Eye (tissue), 1 donor: ENCODE results near the gene ZHX3.

ENCODE experiments used
- DNase-seq: peaks from one replicate; pipeline ENCODE4 v3.0.0-alpha.2; 2015

ZHX3 gene

GRCh38 chr20:41168281-41169161, 149.0 kb downstream of the ZHX3 start:
- DNase-seq, result no peak

GRCh38 chr20:41167481-41168253, 149.9 kb downstream of the ZHX3 start:
- DNase-seq, result no peak

DNA sequence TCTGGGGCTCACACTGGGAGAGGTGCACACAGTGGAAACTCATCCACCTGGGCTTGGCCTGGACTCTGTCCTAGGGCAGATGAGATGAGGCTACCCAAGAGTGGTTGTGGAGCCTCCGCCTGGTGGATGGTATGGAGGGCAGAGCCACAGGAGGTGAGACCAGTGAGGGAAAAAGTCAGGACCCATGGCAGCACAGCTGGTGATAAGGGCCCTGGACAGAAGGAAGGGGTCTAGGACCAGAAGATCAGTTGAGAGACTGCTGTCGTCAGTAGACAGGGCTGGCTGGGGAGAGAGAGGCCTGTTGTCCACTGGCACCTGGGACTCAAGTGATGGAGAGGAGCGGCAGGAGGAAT, 150.4 kb downstream of the ZHX3 start:
- no peak for DNase-seq

DNA sequence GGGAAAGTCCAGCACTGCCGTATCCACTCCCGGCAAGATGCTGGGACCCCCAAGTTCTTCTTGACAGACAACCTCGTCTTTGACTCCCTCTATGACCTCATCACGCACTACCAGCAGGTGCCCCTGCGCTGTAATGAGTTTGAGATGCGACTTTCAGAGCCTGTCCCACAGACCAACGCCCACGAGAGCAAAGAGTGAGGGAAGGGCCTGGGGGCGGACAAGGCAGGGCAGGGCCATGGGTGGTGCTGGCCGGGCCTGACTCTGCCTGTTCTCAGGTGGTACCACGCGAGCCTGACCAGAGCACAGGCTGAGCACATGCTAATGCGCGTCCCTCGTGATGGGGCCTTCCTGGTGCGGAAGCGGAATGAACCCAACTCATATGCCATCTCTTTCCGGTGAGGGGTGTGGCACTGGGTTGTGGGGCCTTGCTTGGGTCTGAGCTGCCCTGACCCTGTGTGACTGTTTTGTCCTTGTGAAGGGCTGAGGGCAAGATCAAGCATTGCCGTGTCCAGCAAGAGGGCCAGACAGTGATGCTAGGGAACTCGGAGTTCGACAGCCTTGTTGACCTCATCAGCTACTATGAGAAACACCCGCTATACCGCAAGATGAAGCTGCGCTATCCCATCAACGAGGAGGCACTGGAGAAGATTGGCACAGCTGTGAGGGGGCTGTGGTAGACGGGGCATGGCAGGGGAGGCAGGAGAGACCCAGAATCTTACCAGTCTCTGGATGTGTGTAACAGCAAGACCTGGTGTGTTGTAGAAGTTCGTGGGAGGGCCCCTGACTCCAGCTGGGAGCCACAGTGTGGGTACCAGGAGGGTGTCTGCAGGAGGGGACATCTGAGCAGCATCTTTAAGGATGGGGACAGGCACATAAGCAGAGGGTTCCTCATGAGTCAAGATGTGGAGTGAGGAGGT, 151.1 kb downstream of the ZHX3 start:
- no peak for DNase-seq

DNA sequence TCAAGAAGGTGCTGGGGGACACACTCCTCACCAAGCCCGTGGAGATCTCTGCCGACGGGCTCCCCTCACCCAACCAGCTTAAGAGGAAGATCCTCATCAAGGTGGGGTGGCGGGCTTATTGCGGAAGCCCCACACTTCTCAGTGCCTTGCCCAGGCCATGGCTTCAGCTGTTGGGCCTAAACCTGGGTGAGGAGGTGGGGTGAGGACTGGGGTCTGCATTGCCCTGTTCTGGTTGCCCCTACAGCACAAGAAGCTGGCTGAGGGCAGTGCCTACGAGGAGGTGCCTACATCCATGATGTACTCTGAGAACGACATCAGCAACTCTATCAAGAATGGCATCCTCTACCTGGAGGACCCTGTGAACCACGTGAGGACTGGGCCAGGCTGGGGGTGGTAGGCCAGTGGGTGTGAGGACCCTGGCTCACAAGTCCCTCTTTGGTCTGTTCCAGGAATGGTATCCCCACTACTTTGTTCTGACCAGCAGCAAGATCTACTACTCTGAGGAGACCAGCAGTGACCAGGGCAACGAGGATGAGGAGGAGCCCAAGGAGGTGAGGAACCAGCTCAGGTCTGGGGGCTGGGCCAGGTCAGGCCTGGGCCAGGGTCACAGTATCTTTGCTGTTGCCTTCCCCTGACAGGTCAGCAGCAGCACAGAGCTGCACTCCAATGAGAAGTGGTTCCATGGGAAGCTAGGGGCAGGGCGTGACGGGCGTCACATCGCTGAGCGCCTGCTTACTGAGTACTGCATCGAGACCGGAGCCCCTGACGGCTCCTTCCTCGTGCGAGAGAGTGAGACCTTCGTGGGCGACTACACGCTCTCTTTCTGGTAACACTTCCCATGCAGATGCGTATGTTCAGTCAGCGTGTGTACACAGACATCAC, 152.3 kb downstream of the ZHX3 start:
- no peak for DNase-seq

DNA sequence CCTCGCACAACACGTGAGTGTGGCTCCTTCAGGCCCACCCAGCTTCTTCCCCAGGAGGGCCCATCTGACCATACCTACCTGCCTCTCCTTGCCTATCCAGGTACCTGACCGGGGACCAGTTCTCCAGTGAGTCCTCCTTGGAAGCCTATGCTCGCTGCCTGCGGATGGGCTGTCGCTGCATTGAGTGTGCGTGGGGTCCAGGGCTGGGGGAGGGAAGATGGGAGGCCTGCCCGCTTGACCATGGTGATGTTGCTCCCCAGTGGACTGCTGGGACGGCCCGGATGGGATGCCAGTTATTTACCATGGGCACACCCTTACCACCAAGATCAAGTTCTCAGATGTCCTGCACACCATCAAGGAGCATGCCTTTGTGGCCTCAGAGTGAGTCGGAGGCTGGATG, 153.7 kb downstream of the ZHX3 start:
- no peak for DNase-seq

DNA sequence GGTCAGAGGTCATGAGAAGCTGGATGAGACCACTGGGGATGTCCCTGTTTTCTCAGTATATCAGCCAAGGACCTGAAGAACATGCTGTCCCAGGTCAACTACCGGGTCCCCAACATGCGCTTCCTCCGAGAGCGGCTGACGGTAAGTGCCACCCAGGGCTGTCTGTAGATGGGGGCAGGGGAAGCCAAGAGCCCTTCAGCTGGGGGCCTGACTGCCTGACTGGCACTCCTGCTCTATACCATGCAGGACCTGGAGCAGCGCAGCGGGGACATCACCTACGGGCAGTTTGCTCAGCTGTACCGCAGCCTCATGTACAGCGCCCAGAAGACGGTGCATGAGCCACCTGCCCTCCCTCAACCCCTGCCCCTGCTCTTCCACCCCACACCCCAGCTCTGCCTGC, 155.1 kb downstream of the ZHX3 start:
- no peak for DNase-seq

GRCh38 chr20:41161886-41162285, 155.6 kb downstream of the ZHX3 start:
- no peak for DNase-seq

- no peak for DNase-seq
Observed at GRCh38 chr20:41160686-41161085, 156.8 kb downstream of the ZHX3 start.

DNA sequence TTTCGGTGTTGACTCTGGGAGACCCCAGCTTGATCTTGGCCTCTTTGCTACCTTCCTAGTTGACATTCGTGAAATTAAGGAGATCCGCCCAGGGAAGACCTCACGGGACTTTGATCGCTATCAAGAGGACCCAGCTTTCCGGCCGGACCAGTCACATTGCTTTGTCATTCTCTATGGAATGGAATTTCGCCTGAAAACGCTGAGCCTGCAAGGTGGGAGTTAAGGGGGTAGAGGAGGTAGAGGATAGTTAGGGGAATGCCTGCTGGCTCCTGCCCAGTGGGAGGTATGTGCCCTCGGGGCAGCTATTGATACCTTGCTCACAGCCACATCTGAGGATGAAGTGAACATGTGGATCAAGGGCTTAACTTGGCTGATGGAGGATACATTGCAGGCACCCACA, 158.0 kb downstream of the ZHX3 start:
- DNase-seq, result no peak

- DNase-seq, result no peak
Observed at GRCh38 chr20:41158082-41158625, 159.4 kb downstream of the ZHX3 start.

DNA sequence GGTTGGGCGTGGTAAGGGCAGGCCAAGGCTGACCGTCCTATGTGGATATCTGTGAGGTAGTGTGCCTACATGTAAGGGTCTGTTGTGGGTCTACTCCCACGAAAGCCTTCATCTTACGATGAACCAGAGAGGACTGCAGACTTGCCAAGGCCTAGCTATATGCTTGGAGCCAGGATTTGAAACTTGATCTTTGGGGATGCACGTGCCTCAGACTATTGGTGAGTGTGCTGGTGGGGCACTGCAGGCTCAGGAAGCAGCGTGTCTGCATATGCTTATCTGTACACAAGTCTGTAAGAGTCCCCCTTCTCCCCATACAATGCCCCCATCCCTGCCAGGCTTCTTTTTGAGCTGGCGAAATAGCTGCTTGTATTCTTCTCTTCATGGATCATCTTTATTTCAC, 162.3 kb downstream of the ZHX3 start:
- DNase-seq, result no peak

- no peak for DNase-seq
Observed at GRCh38 chr20:41154436-41155176, 162.9 kb downstream of the ZHX3 start.

DNA sequence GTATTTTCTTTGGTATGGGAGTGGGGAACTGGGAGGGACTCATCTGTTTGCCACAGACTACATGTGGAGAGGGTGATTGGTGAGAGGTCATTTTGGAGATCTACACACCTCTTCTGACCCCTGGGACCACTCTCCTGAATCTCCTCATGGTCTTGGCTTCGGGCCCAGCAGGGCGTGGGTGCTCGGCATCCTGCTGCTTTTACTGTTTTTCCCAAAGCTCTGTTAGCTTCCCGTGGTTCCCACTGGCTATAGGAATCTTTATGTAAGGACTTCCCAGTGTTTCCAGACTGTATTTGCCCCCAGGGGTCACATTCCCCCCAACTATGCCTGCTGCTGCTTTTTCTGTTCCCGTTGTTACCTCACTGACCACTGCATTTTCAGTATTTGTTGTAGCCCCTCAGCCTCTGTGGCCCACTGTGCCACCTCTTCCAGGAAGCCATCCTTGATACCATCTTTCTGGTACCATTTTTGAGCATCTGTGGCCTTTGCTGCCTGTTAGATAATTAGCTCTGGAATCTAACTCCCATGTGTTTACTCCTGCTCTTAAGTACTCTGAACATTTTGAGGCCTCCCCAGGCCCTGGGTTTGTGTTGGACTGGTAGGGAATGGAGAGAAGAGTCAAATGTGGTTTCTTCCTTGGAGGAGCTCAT, 165.3 kb downstream of the ZHX3 start:
- DNase-seq, result no peak

- DNase-seq, result no peak
Observed at GRCh38 chr20:41151134-41151869, 166.2 kb downstream of the ZHX3 start.

- DNase-seq, result no peak
Observed at GRCh38 chr20:41150664-41151063, 166.9 kb downstream of the ZHX3 start.

DNA sequence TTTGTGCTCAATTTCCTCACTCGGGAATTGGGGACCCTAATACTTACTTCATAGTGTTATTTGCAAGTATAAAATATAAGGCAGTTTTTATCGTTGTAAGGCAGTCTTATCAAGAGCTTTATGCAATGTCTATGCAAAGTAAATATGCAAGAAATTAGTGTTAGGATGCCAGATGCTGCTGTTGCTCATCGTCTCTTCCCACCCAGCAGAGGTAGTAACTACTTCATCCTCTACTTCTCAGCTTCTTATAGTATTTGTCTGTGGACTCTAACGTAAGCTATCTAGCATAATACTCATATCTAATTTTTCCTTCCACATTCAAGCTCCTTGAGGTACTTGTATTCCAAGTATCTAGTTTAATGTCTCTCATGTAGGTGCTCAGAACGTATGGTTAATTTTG, 168.6 kb downstream of the ZHX3 start:
- DNase-seq, result no peak

DNA sequence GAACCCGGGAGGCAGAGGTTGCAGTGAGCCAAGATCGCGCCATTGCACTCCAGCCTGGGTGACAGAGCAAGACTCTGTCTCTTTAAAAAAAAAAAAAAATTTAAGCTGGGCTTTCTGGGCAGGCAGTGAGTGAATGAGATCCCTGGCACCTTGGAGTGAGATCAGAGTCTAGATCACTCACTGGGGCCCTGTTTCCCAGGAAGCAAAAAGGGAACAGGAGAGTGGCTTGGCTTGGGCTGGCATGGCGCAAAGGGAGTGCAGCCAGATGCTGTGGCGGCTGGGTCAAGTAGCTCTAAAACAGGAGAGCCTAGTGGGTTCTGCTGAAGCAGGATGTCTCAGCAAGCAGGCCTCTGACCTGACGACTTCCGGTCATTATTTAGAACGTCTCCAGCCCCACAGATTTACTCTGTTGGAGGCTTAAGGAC, 169.8 kb downstream of the ZHX3 start:
- DNase-seq, result no peak

GRCh38 chr20:41145821-41146620, 171.5 kb downstream of the ZHX3 start:
- DNase-seq, result no peak
